ENCODE measurements around the gene ATP1B3. TPM values are rescaled to one million over a fixed set of nuclear protein-coding genes. Genes with fewer than 3 reads are reported as not detected.
"Not testable (repeated sequence)": the region's sequence is repeated elsewhere in the genome, so short reads cannot be mapped to it uniquely, and the experiment has no call there.

The ATP1B3 gene
- total RNA-seq, 1 experiment from 2014 or later, result 167 TPM

DNA sequence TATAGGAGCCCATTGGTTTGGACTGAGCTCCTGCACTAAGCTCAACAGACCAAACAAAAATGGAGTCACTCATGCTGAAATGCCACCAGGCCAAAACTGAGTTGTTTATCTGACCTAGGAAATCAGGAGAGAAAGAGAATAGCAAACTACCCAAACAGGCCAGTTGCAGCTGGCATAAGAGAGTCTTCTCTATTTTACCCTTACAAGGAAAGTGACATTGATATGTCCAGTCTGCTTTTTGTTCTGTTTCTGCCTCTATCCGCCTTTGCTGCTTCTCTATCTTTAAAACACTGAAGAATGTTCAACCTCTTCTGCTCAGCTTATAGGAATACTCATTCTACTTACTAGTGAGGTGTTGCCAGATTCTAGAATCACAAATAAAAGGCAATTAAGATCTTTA, 95.1 kb downstream of the ATP1B3 start:
- intact Hi-C loops (cut with micrococcal nuclease; ENCODE audit: unreplicated experiment), result no loop called here
- H3K4me3 ChIP-seq (ENCODE audit: low read depth, low read length, poor library complexity, severe bottlenecking), result no peak overlapping the region
- TF ChIP-seq, protein P1, sequence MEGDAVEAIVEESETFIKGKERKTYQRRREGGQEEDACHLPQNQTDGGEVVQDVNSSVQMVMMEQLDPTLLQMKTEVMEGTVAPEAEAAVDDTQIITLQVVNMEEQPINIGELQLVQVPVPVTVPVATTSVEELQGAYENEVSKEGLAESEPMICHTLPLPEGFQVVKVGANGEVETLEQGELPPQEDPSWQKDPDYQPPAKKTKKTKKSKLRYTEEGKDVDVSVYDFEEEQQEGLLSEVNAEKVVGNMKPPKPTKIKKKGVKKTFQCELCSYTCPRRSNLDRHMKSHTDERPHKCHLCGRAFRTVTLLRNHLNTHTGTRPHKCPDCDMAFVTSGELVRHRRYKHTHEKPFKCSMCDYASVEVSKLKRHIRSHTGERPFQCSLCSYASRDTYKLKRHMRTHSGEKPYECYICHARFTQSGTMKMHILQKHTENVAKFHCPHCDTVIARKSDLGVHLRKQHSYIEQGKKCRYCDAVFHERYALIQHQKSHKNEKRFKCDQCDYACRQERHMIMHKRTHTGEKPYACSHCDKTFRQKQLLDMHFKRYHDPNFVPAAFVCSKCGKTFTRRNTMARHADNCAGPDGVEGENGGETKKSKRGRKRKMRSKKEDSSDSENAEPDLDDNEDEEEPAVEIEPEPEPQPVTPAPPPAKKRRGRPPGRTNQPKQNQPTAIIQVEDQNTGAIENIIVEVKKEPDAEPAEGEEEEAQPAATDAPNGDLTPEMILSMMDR (conservative IDR thresholded peaks at IDR 0.05; ENCODE audit: low read depth, low read length), result no peak
- no peak for TF ChIP-seq EZH2 (IDR thresholded peaks at IDR 0.05; ENCODE audit: borderline replicate concordance, low read depth, low read length, poor library complexity, severe bottlenecking)
- no TSS peak for BruUV-seq (replicated peaks)
- no peaks in the 10 kb centered on the region for H3K36me3 ChIP-seq (ENCODE audit: insufficient read depth, low read length, poor library complexity, severe bottlenecking)
- H3K27ac ChIP-seq (ENCODE audit: low read depth, low read length, poor library complexity, severe bottlenecking), result no peak overlapping the region
- no peaks in the 10 kb centered on the region for H3K4me1 ChIP-seq (ENCODE audit: insufficient read depth, low read length, poor library complexity, severe bottlenecking)
- no peaks in the 10 kb centered on the region for H3K9me3 ChIP-seq (ENCODE audit: low read depth, low read length, poor library complexity, severe bottlenecking)
- H3K27me3 ChIP-seq (replicated peaks; ENCODE audit: insufficient read depth, low read depth, low read length, poor library complexity), result no peaks in the 10 kb centered on the region
- ChIA-PET POLR2A (ENCODE audit: low non-redundant PET) (no interaction called here), CTCF (interaction anchor here (0.6 kb wide), 1 partner anchor 31 kb away, joined by 3 read pairs; no protein-coding TSS in a partner anchor)
- DNase-seq (ENCODE audit: low spot score), result no peak

DNA sequence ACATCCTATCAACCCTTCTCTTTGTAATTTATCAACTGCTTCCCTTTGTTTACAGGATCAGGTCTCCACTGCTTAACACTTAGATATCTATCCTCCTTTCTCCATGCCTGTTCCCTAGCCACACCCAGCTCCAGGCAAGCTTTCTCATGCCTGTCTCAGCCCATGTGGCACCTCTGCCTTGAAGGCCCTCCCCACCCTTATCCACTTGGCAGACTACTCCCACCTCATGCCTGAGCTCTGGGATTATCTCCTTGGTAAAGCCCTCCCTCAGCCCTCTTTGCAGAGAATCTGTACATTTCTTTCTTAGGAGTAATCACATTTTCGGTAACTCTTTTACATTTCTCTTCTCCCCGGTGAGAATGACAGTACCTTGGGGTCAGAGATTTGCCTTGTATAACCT, 96.0 kb downstream of the ATP1B3 start:
- ChIA-PET CTCF (no interaction called here), POLR2A (ENCODE audit: low non-redundant PET) (no interaction called here)
- DNase-seq (ENCODE audit: low spot score), result no peak
- Histone ChIP-seq H3K4me1 (ENCODE audit: insufficient read depth, low read length, poor library complexity, severe bottlenecking) (no peaks in the 10 kb centered on the region), H3K27ac (ENCODE audit: low read depth, low read length, poor library complexity, severe bottlenecking) (no peak overlapping the region), H3K9me3 (ENCODE audit: low read depth, low read length, poor library complexity, severe bottlenecking) (no peaks in the 10 kb centered on the region), H3K4me3 (ENCODE audit: low read depth, low read length, poor library complexity, severe bottlenecking) (no peak overlapping the region), H3K27me3 (replicated peaks; ENCODE audit: insufficient read depth, low read depth, low read length, poor library complexity) (no peaks in the 10 kb centered on the region), H3K36me3 (ENCODE audit: insufficient read depth, low read length, poor library complexity, severe bottlenecking) (no peaks in the 10 kb centered on the region)
- TF ChIP-seq, protein P1 (conservative IDR thresholded peaks at IDR 0.05; ENCODE audit: low read depth, low read length), result no peak
- no peak for TF ChIP-seq EZH2 (IDR thresholded peaks at IDR 0.05; ENCODE audit: borderline replicate concordance, low read depth, low read length, poor library complexity, severe bottlenecking)
- BruUV-seq (replicated peaks), result no TSS peak
- intact Hi-C loops (cut with micrococcal nuclease; ENCODE audit: unreplicated experiment), result no loop called here

DNA sequence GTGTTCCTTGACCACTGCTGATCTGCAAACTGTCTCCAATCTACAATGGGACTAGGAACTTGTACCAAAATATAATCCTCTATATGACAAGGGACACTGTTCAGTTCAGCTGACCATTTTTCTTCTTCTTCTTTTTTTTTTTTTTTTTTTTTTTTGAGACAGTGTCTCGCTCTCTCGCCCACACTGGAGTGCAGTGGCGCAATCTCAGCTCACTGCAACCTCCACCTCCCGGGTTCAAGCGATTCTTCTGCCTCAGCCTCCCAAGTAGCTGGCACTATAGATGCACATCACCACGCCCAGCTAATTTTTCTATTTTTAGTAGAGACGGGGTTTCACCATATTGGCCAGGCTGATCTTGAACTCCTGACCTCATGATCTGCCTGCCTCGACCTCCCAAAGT, 98.3 kb downstream of the ATP1B3 start:
- BruUV-seq (replicated peaks); H3K27me3 ChIP-seq (replicated peaks; ENCODE audit: insufficient read depth, low read depth, low read length, poor library complexity); H3K36me3 ChIP-seq (ENCODE audit: insufficient read depth, low read length, poor library complexity, severe bottlenecking); POLR2A ChIA-PET (ENCODE audit: low non-redundant PET); H3K27ac ChIP-seq (ENCODE audit: low read depth, low read length, poor library complexity, severe bottlenecking); intact Hi-C loops (cut with micrococcal nuclease; ENCODE audit: unreplicated experiment); H3K4me3 ChIP-seq (ENCODE audit: low read depth, low read length, poor library complexity, severe bottlenecking); H3K4me1 ChIP-seq (ENCODE audit: insufficient read depth, low read length, poor library complexity, severe bottlenecking); DNase-seq (ENCODE audit: low spot score); H3K9me3 ChIP-seq (ENCODE audit: low read depth, low read length, poor library complexity, severe bottlenecking); CTCF ChIA-PET: not testable (repeated sequence)

Other genes with a start within 250 kb of the ATP1B3 start
- 109 and 123 TPM in 2 replicates for gene RNF7, start 138.3 kb upstream of the ATP1B3 start, total RNA-seq (2021)
- gene GRK7, start 113.2 kb upstream of the ATP1B3 start, total RNA-seq (2021), result not detected in 2 replicates